Smooth muscle cell (in vitro differentiated cells): ENCODE data around the gene PCSK5. TPM values are rescaled to one million over a fixed set of nuclear protein-coding genes. Genes with fewer than 3 reads are reported as not detected.

ENCODE experiments used
- DNase-seq: peaks from one replicate; lab custom pipeline; 2025; ENCODE audit not compliant: unreplicated experiment; lab: John Stamatoyannopoulos, UW
- H2AFZ ChIP-seq: fragments of 200-600 bp; sonication (generic); 2 replicates; pipeline ENCODE4 v1.6.0; 2016; ENCODE audit warnings: antibody characterized with exemption, low read depth, mild to moderate bottlenecking
- H3F3A ChIP-seq: fragments of 200-600 bp; sonication (generic); 2 replicates; pipeline ENCODE4 v1.6.0; 2017; ENCODE audit warnings: antibody characterized with exemption, low read depth
- H3K27ac ChIP-seq: fragments of 200-600 bp; sonication (generic); 2 replicates; pipeline ENCODE4 v1.5.1; 2016; ENCODE audit warnings: low read depth, mild to moderate bottlenecking
- H3K27me3 ChIP-seq: fragments of 200-600 bp; sonication (generic); 2 replicates; pipeline ENCODE4 v1.6.1; 2016; ENCODE audit warnings: low read depth, mild to moderate bottlenecking
- H3K36me3 ChIP-seq: fragments of 200-600 bp; sonication (generic); 2 replicates; pipeline ENCODE4 v1.5.1; 2016; ENCODE audit warnings: low read depth
- H3K4me1 ChIP-seq: fragments of 200-600 bp; sonication (generic); 2 replicates; pipeline ENCODE4 v1.5.1; 2016; ENCODE audit warnings: low read depth
- H3K4me2 ChIP-seq: fragments of 200-600 bp; sonication (generic); 2 replicates; pipeline ENCODE4 v1.6.0; 2016; ENCODE audit warnings: mild to moderate bottlenecking
- H3K4me3 ChIP-seq: fragments of 200-600 bp; sonication (generic); 2 replicates; pipeline ENCODE4 v1.5.1; 2016; ENCODE audit warnings: mild to moderate bottlenecking
- H3K79me2 ChIP-seq: fragments of 200-600 bp; sonication (generic); 2 replicates; pipeline ENCODE4 v1.6.0; 2016; ENCODE audit warnings: low read depth, mild to moderate bottlenecking
- H3K9ac ChIP-seq: fragments of 200-600 bp; sonication (generic); 2 replicates; pipeline ENCODE4 v1.6.0; 2016; ENCODE audit warnings: low read depth
- H3K9me3 ChIP-seq: fragments of 200-600 bp; sonication (generic); replicated peaks from 2 replicates; pipeline ENCODE4 v1.5.1; 2016; ENCODE audit warnings: low read depth
- H4K20me1 ChIP-seq: fragments of 200-600 bp; sonication (generic); 2 replicates; pipeline ENCODE4 v1.6.0; 2016; ENCODE audit warnings: low read depth
- CTCF ChIP-seq: fragments of 200-600 bp; sonication (generic); IDR thresholded peaks from 2 replicates; pipeline ENCODE4 v1.5.1; 2017; ENCODE audit warnings: borderline replicate concordance, mild to moderate bottlenecking, antibody characterized with exemption; ENCODE audit not compliant: insufficient read depth, poor library complexity, severe bottlenecking
- WGBS: methylation state at CpG from one replicate; pipeline ENCODE4 v1.1.7; 2016; ENCODE audit warnings: low lambda C conversion rate; 5-methylcytosine and 5-hydroxymethylcytosine counted together
- polyA plus RNA-seq: library from polyadenylated mRNA; unstranded; fragments of >200 nt; fragmentation: Nextera tagmentation; extraction: Ambion mirVana; gene quantifications from 2 replicates; pipeline ENCODE4 v1.2.1, GENCODE V29; 2016
- total RNA-seq: library from RNA; depleted of rRNA; stranded (reverse); fragments of >200 nt; gene quantifications from 2 replicates; pipeline ENCODE4 v1.2.3, GENCODE V29; 2014

PCSK5 gene
- total and polyA plus RNA-seq, 2 experiments from 2014 or later: 2.3 to 2.8 TPM

- DNase-seq: no peak
- WGBS: 77% methylated on average over 4 of the region's 4 CpGs
- no peaks in the 10 kb centered on the region for H3K27me3 ChIP-seq
Observed at GRCh38 chr9:76366275-76366674, 475.8 kb downstream of the PCSK5 start.

DNA sequence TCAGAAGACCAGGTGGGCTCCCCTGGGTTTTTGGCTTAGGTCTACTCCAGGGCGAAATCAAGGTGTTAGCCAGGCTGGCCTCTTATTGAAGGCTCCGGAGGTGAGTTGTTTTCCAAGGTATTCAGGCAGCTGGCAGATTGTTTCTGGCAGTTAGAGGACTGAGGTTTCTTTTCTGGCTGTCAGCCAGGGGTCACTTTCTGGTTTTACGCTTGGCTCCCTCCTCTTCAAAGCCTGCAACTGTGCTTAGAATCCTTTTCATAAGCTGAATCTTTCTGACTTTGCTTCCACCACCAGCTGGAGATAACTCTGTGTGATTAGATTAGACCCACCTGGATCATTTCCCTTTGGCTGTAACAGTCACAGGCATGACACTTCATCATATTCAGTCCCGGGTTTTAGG, 479.1 kb downstream of the PCSK5 start:
- no peaks in the 10 kb centered on the region for H3K36me3 ChIP-seq
- no peaks in the 10 kb centered on the region for H3K9me3 ChIP-seq
- no peak overlapping the region for H3K9ac ChIP-seq
- WGBS: 61% methylated on average over 4 of the region's 4 CpGs
- no peaks in the 10 kb centered on the region for H3F3A ChIP-seq
- H3K27me3 ChIP-seq: no peaks in the 10 kb centered on the region
- no peak overlapping the region for H2AFZ ChIP-seq
- no peaks in the 10 kb centered on the region for H3K79me2 ChIP-seq
- no peak for DNase-seq
- no peak overlapping the region for H3K27ac ChIP-seq
- no peaks in the 10 kb centered on the region for H4K20me1 ChIP-seq
- H3K4me3 ChIP-seq: no peak overlapping the region
- no peak for TF ChIP-seq CTCF
- H3K4me1 ChIP-seq: peaks cover 7% of the 10 kb centered on the region
- H3K4me2 ChIP-seq: no peak overlapping the region

More at GRCh38 chr9:76366275-76366674, 475.8 kb downstream of the PCSK5 start:
- Histone ChIP-seq H3F3A (no peaks in the 10 kb centered on the region), H3K4me2 (no peak overlapping the region), H3K9ac (no peak overlapping the region), H3K79me2 (no peaks in the 10 kb centered on the region), H2AFZ (no peak overlapping the region), H3K9me3 (no peaks in the 10 kb centered on the region), H3K4me3 (no peak overlapping the region), H4K20me1 (no peaks in the 10 kb centered on the region), H3K36me3 (no peaks in the 10 kb centered on the region), H3K4me1 (peaks cover 9% of the 10 kb centered on the region), H3K27ac (no peak overlapping the region)
- TF ChIP-seq CTCF: no peak

- no peak for DNase-seq
- Histone ChIP-seq H3K4me2 (no peak overlapping the region), H3K27ac (no peak overlapping the region), H3K9ac (no peak overlapping the region), H3K36me3 (no peaks in the 10 kb centered on the region), H3K27me3 (no peaks in the 10 kb centered on the region), H3K4me1 (peaks cover 6% of the 10 kb centered on the region), H3F3A (peaks cover 2% of the 10 kb centered on the region), H4K20me1 (no peaks in the 10 kb centered on the region), H3K79me2 (no peaks in the 10 kb centered on the region), H3K9me3 (no peaks in the 10 kb centered on the region), H3K4me3 (no peak overlapping the region), H2AFZ (no peak overlapping the region)
- WGBS: 92% methylated on average over 3 of the region's 3 CpGs
- TF ChIP-seq CTCF: no peak
Observed at GRCh38 chr9:76370396-76371023, 480.0 kb downstream of the PCSK5 start.

GRCh38 chr9:76371901-76372300, 481.4 kb downstream of the PCSK5 start:
- Histone ChIP-seq H3K4me1 (peaks cover 6% of the 10 kb centered on the region), H3K79me2 (no peaks in the 10 kb centered on the region), H3K4me3 (no peak overlapping the region), H3K27me3 (no peaks in the 10 kb centered on the region), H3K4me2 (no peak overlapping the region), H2AFZ (no peak overlapping the region), H3F3A (peaks cover 3% of the 10 kb centered on the region), H3K9me3 (no peaks in the 10 kb centered on the region), H3K36me3 (no peaks in the 10 kb centered on the region), H3K27ac (no peak overlapping the region), H3K9ac (no peak overlapping the region), H4K20me1 (no peaks in the 10 kb centered on the region)
- DNase-seq: no peak
- 79% methylated on average over 1 of the region's 1 CpG for WGBS
- TF ChIP-seq CTCF: no peak
